Left forelimb (tissue), 1 donor: ENCODE measurements around the gene STAT5A.
"Not testable (repeated sequence)": the region's sequence is repeated elsewhere in the genome, so short reads cannot be mapped to it uniquely, and the experiment has no call there.

Experiments
- DNase-seq: peaks from one replicate; pipeline ENCODE4 v3.0.0-alpha.2; 2018; ENCODE audit warnings: low spot score

Gene STAT5A

DNA sequence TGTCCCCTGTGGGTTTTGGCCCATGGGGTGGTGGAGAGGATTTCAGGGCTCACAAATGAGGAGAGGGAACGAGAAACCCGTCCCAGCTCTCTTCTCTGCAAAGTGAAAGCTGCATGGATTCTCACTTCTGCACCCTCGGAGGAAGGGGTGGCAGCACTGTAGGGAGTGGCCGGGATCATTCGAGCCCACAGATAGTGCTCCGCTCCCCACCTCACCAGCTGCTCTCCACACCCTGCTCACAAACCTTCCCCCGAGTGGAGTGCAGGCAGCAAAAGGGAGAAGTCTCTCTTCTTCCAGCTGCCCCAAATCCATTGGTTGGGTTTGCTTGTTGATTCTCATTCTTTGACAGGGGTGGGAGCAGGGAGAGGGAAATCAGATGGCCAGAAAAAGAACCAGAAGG is 20.1 kb downstream of the STAT5A start:
- no peak for DNase-seq

GRCh38 chr17:42309142-42309541 is 20.8 kb downstream of the STAT5A start:
- DNase-seq = no peak

DNA sequence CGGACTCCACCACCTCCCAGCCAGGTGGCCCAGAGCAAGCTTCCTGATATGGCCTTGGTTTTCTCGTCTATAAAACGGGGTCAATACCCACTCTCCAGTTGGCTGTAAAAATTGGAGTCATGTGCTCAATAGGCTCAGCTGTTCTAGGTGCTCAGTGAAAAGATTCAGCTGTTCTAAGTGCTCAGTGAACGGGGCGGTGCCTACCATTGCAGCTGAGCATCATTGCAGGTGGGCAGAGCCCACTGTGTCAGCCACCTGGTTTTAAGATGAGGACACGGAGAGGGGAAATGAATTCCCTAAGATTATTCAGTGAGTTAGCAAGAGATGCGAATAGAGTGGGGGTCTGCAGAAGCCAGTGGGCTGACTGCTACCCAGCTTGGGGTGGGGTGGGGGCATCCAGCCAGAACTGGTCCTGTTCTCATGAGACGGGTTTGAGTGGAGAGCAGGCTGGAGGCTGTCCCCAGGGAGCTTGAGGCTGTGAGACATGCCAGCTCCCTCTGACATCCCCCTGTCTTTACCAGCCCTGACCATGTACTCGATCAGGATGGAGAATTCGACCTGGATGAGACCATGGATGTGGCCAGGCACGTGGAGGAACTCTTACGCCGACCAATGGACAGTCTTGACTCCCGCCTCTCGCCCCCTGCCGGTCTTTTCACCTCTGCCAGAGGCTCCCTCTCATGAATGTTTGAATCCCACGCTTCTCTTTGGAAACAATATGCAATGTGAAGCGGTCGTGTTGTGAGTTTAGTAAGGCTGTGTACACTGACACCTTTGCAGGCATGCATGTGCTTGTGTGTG is 21.9 kb downstream of the STAT5A start:
- DNase-seq = no peak

DNA sequence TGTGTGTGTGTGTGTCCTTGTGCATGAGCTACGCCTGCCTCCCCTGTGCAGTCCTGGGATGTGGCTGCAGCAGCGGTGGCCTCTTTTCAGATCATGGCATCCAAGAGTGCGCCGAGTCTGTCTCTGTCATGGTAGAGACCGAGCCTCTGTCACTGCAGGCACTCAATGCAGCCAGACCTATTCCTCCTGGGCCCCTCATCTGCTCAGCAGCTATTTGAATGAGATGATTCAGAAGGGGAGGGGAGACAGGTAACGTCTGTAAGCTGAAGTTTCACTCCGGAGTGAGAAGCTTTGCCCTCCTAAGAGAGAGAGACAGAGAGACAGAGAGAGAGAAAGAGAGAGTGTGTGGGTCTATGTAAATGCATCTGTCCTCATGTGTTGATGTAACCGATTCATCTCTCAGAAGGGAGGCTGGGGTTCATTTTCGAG is 22.5 kb downstream of the STAT5A start:
- DNase-seq = no peak

GRCh38 chr17:42311240-42312034 is 23.1 kb downstream of the STAT5A start:
- DNase-seq = peak; percentile 85

- DNase-seq = no peak
These were observed 23.7 kb downstream of the STAT5A start for GRCh38 chr17:42312035-42312284.

GRCh38 chr17:42312285-42313130 is 24.2 kb downstream of the STAT5A start:
- DNase-seq = peak; percentile 86

- no peak for DNase-seq
These were observed 25.1 kb downstream of the STAT5A start for GRCh38 chr17:42313389-42313772.

- DNase-seq = no peak
These were observed 25.7 kb downstream of the STAT5A start for GRCh38 chr17:42313773-42314566.

DNA sequence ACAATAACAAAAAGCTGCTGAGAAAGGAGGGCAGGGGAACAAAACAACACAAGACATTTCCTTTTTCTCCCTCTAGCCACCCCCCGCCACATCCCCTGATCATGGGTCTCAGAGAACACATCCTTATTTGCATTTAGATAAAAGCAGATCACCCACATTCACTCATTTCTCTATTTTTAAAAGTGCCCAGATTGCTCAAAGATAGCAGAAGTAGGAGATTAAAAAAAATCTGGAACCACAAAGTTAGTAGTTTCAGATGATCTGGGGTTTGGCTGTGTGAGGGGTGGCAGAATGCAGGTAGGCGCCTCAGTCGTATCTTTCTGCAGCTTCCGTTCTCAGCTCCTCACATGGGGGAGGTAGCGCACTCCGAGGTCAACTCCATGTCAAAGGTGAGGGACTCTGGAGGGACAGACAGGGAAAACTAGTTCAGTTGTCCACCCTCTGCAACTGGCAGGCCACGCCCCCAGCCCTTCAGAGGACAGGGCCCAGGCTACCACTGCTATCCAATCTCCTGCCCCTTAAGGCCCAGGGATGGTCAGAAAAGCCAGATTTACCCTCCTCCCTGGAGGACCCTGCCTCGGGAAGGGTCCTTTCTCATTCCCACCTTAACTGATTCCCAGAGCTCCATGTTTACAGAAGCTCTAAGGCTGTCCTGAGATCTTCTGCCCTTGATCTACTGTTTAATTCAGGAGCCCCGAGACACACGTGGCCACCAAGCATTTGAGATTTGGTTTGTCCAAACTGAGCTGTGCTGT is 27.3 kb downstream of the STAT5A start:
- no peak for DNase-seq

DNA sequence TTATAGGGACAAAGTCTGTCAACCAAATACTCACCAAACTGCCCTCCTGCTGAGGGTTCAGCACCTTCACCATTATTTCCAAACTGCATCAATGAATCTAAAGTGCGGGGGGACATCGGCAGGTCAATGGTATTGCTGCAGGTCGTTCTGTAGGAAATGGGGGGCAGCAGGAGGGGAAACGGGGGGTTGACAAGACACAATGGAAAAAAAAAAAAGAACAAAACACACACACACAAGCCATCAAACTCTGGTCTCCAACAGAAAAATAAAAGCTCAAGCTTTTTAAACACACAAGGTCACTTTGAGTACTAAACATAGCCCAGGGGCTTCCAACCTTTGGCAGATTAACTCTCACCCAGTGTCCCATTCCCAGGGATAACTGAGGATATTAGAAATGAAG is 28.5 kb downstream of the STAT5A start:
- no peak for DNase-seq

DNA sequence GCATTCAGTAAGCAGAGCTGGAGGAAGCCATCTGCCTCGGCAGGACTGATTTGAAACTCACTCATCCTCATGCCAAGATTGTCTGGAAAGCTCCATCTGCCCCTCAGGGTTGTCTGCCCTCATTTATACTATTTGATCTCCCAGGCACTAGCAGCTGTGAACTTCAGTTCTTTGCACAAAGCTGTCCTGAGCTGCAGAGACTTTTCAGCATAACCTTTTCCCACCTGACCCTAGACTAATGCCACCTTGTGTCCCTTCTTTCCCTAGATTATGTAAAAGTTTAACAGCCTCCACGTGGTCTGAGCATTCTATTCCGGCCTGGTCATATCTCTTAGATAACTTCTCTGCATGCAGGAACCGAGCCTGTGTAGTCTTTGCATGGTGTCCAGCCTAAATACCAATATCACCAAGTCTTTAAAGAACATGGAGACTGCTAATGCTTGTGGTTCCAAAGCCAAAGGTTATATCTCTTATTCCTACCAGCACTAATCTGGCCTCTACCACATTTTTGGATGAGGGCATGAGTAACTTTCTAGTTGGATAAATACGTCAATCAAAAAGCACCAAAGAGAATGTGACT is 29.1 kb downstream of the STAT5A start:
- DNase-seq = no peak

GRCh38 chr17:42317967-42318366 is 29.7 kb downstream of the STAT5A start:
- not testable (repeated sequence) for DNase-seq

- DNase-seq = no peak
These were observed 33.3 kb downstream of the STAT5A start for GRCh38 chr17:42321555-42321954.

- DNase-seq = peak; percentile 93
These were observed 34.3 kb downstream of the STAT5A start for GRCh38 chr17:42322382-42323267.

DNA sequence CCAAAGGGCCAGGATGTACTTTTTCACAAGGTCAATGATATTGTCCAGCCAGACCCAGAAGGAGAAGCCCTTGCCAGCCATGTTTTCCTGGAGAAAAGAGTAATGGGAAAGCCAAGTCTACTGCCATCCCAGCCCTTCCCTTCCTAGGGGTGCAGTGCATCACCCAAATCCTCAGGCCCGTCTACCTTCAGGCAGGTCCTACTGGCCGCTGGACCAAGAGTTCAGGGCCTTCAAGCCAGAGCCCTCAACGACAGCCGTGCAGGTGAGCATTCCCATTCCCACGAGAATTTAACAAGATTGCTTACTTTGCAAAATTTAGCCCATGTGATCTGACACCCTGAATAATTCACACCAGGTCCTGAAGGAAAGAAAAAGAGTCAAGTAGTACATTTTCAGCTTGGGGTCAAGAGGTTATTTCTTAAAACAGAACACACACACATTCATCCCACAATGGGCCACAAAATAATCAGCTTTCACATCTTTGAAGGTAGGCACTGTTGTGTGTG is 35.0 kb downstream of the STAT5A start:
- DNase-seq = no peak

GRCh38 chr17:42325026-42325425 is 36.7 kb downstream of the STAT5A start:
- no peak for DNase-seq

- DNase-seq = no peak
These were observed 41.0 kb downstream of the STAT5A start for GRCh38 chr17:42329025-42329976.
